ENCODE data around the gene MICAL1.

The MICAL1 gene

GRCh38 chr6:109428889-109429477 lies 26.6 kb downstream of the MICAL1 start:
- DNase-seq (ENCODE audit: extremely low read depth, insufficient read length) = no peak
- Histone ChIP-seq H3K4me3 (replicated peaks; ENCODE audit: low read depth, low read length) (no peak overlapping the region), H3K27me3 (replicated peaks; ENCODE audit: control insufficient read depth, insufficient read depth, low read length) (no peaks in the 10 kb centered on the region), H3K36me3 (ENCODE audit: control insufficient read depth, insufficient read depth, low read length) (no peaks in the 10 kb centered on the region)
- TF ChIP-seq, protein P1, sequence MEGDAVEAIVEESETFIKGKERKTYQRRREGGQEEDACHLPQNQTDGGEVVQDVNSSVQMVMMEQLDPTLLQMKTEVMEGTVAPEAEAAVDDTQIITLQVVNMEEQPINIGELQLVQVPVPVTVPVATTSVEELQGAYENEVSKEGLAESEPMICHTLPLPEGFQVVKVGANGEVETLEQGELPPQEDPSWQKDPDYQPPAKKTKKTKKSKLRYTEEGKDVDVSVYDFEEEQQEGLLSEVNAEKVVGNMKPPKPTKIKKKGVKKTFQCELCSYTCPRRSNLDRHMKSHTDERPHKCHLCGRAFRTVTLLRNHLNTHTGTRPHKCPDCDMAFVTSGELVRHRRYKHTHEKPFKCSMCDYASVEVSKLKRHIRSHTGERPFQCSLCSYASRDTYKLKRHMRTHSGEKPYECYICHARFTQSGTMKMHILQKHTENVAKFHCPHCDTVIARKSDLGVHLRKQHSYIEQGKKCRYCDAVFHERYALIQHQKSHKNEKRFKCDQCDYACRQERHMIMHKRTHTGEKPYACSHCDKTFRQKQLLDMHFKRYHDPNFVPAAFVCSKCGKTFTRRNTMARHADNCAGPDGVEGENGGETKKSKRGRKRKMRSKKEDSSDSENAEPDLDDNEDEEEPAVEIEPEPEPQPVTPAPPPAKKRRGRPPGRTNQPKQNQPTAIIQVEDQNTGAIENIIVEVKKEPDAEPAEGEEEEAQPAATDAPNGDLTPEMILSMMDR (IDR thresholded peaks at IDR 0.05; ENCODE audit: insufficient read depth, low read length, poor library complexity, severe bottlenecking) = no peak

- Histone ChIP-seq H3K27me3 (replicated peaks; ENCODE audit: control insufficient read depth, insufficient read depth, low read length) (no peaks in the 10 kb centered on the region), H3K4me3 (replicated peaks; ENCODE audit: low read depth, low read length) (no peak overlapping the region), H3K36me3 (ENCODE audit: control insufficient read depth, insufficient read depth, low read length) (no peaks in the 10 kb centered on the region)
- no peak for DNase-seq (ENCODE audit: extremely low read depth, insufficient read length)
- TF ChIP-seq, protein P1 (IDR thresholded peaks at IDR 0.05; ENCODE audit: insufficient read depth, low read length, poor library complexity, severe bottlenecking) = no peak
These were observed 30.6 kb downstream of the MICAL1 start for GRCh38 chr6:109424946-109425345.

DNA sequence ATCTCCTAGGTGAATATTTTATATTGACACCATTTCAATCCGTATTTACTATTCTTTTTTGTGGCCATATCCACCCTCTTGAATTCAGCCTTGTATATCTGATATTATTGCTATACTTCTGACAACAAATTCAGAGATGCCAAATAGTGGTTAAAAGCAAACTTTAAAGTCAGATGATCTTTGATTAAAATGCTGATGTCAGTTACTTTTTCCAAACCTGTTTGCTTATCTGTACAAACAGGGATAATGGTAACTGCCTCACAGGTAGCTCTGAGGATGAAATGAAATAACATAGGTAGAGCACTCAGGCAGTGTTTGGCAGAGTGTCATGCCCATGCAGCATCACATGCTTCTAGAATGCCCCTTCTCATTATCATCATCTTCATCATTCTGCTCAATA lies 34.4 kb downstream of the MICAL1 start:
- no peak for DNase-seq (ENCODE audit: extremely low read depth, insufficient read length)
- TF ChIP-seq, protein P1 (IDR thresholded peaks at IDR 0.05; ENCODE audit: insufficient read depth, low read length, poor library complexity, severe bottlenecking) = no peak
- H3K27me3 ChIP-seq (replicated peaks; ENCODE audit: control insufficient read depth, insufficient read depth, low read length) = no peaks in the 10 kb centered on the region
- no peak overlapping the region for H3K4me3 ChIP-seq (replicated peaks; ENCODE audit: low read depth, low read length)
- H3K36me3 ChIP-seq (ENCODE audit: control insufficient read depth, insufficient read depth, low read length) = no peaks in the 10 kb centered on the region

GRCh38 chr6:109420751-109421150 lies 34.8 kb downstream of the MICAL1 start:
- no peak overlapping the region for H3K4me3 ChIP-seq (replicated peaks; ENCODE audit: low read depth, low read length)
- H3K36me3 ChIP-seq (ENCODE audit: control insufficient read depth, insufficient read depth, low read length) = no peaks in the 10 kb centered on the region
- no peak for DNase-seq (ENCODE audit: extremely low read depth, insufficient read length)
- TF ChIP-seq, protein P1 (IDR thresholded peaks at IDR 0.05; ENCODE audit: insufficient read depth, low read length, poor library complexity, severe bottlenecking) = no peak
- no peaks in the 10 kb centered on the region for H3K27me3 ChIP-seq (replicated peaks; ENCODE audit: control insufficient read depth, insufficient read depth, low read length)

DNA sequence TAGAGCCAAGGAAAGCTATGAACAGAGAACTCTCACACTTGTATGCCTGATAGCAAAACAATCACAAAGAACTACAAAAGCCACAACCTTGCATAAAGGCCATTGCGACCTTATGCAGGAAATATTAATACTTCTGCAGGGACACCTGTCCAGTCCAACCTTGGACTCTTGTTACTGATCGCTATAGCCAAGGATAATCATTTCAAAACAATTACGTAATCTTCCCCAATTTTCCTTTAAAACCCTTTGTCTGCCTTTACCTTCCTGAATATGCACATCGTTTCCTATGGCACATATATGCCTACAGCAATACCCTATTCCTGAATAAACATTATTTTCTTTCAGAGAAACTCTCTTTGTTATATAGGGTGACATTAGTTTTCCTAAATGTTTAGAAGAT lies 37.9 kb downstream of the MICAL1 start:
- no peak for DNase-seq (ENCODE audit: extremely low read depth, insufficient read length)
- Histone ChIP-seq H3K4me3 (replicated peaks; ENCODE audit: low read depth, low read length) (no peak overlapping the region), H3K27me3 (replicated peaks; ENCODE audit: control insufficient read depth, insufficient read depth, low read length) (no peaks in the 10 kb centered on the region), H3K36me3 (ENCODE audit: control insufficient read depth, insufficient read depth, low read length) (no peaks in the 10 kb centered on the region)
- TF ChIP-seq, protein P1 (IDR thresholded peaks at IDR 0.05; ENCODE audit: insufficient read depth, low read length, poor library complexity, severe bottlenecking) = no peak

- TF ChIP-seq, protein P1 (IDR thresholded peaks at IDR 0.05; ENCODE audit: insufficient read depth, low read length, poor library complexity, severe bottlenecking) = no peak
- Histone ChIP-seq H3K36me3 (ENCODE audit: control insufficient read depth, insufficient read depth, low read length) (no peaks in the 10 kb centered on the region), H3K27me3 (replicated peaks; ENCODE audit: control insufficient read depth, insufficient read depth, low read length) (no peaks in the 10 kb centered on the region; the same call in 1 of the 2 replicates), H3K4me3 (replicated peaks; ENCODE audit: low read depth, low read length) (no peak overlapping the region)
- no peak for DNase-seq (ENCODE audit: extremely low read depth, insufficient read length)
These were observed 44.5 kb downstream of the MICAL1 start for GRCh38 chr6:109411034-109411433.
